GM18498 (cell line): ENCODE measurements around the gene TNFRSF4.
A peak's percentile ranks its signal among the peaks of the same experiment; 100 is the strongest.
"Not testable (repeated sequence)": the region's sequence is repeated elsewhere in the genome, so short reads cannot be mapped to it uniquely, and the experiment has no call there.

Source experiments
- ATAC-seq: cut with Tn5 transposase; IDR thresholded peaks from one replicate; pipeline ENCODE4 v1.9.1; 2021; ENCODE audit warnings: mild to moderate bottlenecking, moderate library complexity; ENCODE audit not compliant: unreplicated experiment

The TNFRSF4 gene

GRCh38 chr1:1204425-1204920, 9.5 kb downstream of the TNFRSF4 start:
- no peak for ATAC-seq

DNA sequence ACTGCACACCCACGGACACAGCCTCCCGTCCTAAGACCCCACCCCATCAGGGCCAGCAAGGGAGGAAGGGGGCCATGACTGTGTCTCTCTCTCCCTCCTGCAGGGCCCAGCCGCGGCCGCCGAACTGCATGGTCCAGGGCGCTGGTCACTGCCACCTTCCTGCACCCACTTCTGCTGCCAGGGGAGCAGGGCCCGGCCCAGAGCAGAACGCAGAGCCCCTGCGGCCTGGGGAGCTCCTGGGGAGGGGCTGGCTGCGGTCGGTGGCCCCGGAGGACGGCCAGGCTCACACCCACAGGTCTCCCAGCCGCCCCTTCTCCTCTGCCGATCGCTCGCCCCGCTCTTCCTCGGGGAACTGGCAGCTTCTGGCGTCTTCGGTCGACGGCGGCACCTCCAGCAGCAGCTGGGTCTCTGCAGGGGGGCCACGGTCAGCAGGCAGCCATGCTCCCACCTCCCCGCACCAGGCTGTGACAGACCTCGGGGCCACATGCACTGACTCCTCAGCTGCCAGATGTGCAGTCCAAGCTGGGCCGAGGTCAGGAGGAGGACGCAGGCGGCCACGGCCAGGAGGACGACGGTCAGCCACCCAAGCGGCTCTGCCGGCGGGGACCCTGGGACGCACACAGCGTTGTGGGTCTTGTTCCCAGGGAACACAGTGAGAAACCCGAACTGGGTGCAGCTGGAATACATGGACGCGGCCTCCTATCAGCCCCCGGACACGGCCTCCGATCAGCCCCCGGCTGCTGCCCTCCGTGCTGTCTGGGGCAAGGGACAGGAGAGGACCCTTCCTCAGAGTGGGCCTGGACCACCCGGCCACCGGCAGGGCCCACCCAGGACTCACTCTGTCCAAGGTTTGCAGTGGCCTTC, 10.2 kb downstream of the TNFRSF4 start:
- no peak for ATAC-seq

GRCh38 chr1:1202831-1203560, 11.0 kb downstream of the TNFRSF4 start:
- ATAC-seq, result no peak

DNA sequence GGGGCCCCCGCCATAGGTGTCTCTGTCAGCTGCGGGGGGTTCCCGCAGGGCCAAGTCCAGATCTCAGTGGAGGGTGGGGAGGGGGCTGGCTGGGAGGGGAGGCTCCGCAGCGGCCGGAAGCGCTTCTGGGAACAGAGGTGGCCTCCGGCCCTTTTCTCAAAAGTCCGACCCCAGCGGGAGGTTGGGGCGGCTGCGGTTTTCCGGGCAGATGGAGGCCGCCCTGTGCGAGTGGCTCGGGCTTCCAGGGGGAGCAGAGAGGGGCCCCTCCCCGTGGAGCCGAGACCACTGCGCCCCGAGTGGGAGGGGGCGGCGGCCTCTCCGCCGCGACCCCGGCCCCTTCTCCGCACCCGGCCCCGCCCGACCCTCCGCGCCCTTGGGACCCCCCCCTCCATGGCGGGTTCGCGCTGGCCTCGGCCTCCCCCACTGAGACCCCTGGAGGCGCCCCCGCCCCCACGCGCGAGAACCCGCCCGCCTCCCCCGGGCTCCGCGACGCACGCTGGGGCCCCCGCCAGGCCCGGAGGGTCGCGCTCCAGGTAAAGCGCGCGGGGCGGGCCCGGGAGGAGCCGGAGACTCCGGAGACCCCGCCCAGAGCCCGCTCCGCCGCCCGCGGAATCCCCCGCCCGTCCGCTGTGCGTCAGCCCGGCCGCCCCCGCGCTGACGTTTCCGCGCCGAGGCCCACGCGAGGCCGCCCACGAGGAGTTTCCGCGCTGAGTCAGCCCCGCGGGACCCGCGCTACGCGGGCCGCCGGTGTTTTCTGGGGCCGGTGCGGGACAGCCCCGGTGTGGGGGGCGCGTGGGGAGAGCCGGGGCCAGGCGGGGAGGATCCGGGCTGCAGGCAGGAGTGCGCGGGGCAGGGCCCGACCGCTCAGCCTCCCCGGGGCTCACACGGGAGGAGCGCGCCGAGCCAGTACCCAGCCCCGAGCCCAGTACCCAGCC, 12.8 kb downstream of the TNFRSF4 start:
- ATAC-seq, result peak; percentile 45

- no peak for ATAC-seq
Measured at GRCh38 chr1:1199961-1200875, 13.7 kb downstream of the TNFRSF4 start.

- no peak for ATAC-seq
Measured at GRCh38 chr1:1199141-1199960, 14.6 kb downstream of the TNFRSF4 start.

- ATAC-seq, result no peak
Measured at GRCh38 chr1:1198423-1199140, 15.4 kb downstream of the TNFRSF4 start.

GRCh38 chr1:1197551-1198422, 16.2 kb downstream of the TNFRSF4 start:
- ATAC-seq, result no peak

GRCh38 chr1:1197188-1197500, 16.8 kb downstream of the TNFRSF4 start:
- no peak for ATAC-seq

DNA sequence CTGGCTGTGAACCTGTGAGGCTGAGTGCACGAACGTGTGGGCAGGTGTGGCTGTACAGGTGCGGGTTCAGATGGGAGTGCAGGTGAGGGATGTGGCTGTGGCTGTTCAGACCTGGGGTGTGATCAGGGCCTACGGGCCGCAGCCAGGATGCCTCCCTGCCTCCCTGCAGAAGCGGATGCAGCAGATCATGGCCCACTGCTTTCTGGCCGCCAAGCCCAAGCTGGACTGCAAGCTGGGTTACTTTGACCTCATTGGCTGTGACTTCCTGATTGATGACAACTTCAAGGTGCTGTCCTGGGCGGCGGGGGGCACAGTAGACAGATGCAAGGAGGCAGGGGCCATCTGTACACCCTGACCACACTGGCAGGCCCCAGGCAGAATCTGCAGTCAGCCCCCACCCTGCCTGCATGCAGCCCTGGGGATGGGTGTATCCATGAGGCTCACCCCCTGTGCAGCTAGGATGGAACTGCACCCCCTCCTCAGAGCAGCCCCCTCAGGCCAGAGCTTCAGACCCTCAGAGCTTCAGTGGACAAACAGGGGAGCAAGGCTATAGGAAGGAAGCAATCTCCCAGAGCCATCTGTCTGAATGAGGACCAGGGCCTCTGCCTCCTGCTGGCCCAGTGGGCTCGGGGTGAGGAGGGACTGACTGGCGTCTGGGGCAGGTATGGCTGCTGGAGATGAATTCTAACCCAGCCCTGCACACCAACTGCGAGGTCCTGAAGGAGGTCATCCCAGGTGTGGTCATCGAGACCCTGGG, 17.3 kb downstream of the TNFRSF4 start:
- no peak for ATAC-seq

GRCh38 chr1:1195726-1196125, 18.2 kb downstream of the TNFRSF4 start:
- not testable (repeated sequence) for ATAC-seq

- ATAC-seq, result no peak
Measured at GRCh38 chr1:1194723-1195122, 19.2 kb downstream of the TNFRSF4 start.

DNA sequence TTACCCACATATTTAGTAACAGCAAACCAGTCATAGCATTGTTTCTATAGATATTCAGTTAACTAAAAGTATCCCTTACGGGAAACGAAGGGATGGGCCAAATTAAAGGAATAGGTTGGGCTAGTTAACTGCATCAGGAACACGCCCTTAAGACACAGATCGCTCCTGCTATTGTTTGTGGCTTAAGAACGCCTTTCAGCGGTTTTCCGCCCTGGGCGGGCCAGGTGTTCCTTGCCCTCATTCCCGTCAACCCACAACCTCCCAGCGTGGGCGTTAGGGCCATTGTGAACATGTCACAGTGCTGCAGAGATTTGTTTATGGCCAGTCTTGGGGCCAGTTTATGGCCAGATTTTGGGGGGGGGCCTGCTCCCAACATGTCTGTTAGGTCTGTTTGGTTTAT, 22.2 kb downstream of the TNFRSF4 start:
- no peak for ATAC-seq

DNA sequence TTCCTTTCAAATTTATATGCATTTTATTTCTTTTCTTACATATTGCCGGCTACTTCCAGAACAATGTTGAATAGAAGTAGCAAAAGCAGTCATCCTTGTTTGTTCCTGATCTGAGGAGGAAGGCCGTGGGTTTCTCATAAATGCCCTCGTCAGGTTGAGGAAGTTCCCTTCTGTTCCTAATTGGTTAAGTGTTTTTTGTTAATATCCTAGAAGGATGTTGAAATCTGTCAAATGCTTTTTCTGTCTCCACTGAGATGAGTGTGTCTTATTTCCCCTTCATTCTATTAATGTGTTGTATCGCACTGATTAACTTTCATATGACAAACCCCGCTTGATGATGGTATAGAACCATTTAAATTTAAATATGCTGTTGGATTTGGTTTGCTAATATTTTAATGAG, 24.8 kb downstream of the TNFRSF4 start:
- ATAC-seq, result no peak

DNA sequence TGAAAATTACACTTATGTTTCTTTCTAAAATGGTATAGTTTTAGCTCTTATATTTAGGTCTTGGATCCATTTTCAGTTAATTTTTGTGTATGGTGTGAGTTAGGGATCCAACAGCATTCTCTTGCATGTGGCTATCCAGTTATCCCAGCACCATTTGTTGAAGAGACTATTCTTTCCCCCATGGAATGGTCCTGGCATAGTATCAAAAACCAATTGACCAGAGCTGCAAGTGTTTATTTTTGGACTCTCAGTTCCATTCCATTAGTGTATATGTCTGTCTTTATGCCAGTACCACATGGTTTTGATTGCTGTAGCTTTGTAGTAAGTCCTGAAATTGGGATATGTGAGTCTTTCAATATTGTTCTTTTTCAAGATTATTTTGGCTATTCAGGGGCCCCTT, 26.0 kb downstream of the TNFRSF4 start:
- no peak for ATAC-seq

GRCh38 chr1:1185101-1185765, 28.7 kb downstream of the TNFRSF4 start:
- no peak for ATAC-seq
